GM18505 (cell line): ENCODE data around the gene GLOD5.
"Not testable (repeated sequence)": the region's sequence is repeated elsewhere in the genome, so short reads cannot be mapped to it uniquely, and the experiment has no call there.

Experiments used
- ATAC-seq: cut with Tn5 transposase; IDR thresholded peaks from one replicate; pipeline ENCODE4 v1.9.1; 2021; ENCODE audit not compliant: unreplicated experiment
- POLR2A ChIP-seq: IDR thresholded peaks from 4 replicates; pipeline ENCODE4 v1.6.1; 2011; ENCODE audit warnings: borderline replicate concordance; ENCODE audit not compliant: insufficient read depth, insufficient read length; ENCODE audit errors: extremely low read depth

Gene GLOD5

GRCh38 chrX:48816014-48816810, 54.7 kb downstream of the GLOD5 start:
- TF ChIP-seq POLR2A = no peak
- ATAC-seq = no peak

DNA sequence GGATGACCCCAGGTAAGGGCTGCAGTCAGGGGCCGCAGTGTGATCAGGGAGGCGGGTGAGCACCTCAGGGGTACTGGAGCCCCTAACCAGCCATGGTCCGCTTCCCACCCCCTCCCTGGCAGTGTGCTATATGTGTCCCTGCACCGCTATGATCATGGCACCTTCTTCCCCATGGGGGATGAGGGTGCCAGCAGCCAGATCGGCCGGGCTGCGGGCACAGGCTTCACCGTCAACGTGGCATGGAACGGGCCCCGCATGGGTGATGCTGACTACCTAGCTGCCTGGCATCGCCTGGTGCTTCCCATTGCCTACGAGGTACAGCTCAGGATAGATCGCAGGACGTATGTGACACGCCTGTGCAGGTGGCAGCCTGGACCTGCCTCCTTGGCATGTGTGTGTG, 56.6 kb downstream of the GLOD5 start:
- no peak for ATAC-seq
- TF ChIP-seq POLR2A = no peak

GRCh38 chrX:48818866-48819265, 57.3 kb downstream of the GLOD5 start:
- ATAC-seq = no peak

DNA sequence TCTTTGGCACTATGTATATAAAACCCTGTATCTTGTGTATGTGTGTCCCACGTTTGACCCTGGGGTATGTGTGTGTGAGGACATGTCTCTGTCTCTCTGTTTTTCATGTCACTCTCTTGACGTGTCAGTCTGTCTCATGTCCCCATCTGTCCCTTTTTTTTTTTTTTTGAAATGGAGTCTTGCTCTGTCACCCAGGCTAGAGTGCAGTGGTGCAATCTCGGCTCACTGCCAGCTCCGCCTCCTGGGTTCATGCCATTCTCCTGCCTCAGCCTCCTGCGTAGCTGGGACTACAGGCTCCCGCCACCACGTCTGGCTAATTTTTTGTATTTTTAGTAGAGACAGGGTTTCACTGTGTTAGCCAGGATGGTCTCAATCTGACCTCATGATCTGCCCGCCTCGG, 57.8 kb downstream of the GLOD5 start:
- not testable (repeated sequence) for ATAC-seq

More at GRCh38 chrX:48818866-48819265, 57.3 kb downstream of the GLOD5 start:
- TF ChIP-seq POLR2A = no peak

DNA sequence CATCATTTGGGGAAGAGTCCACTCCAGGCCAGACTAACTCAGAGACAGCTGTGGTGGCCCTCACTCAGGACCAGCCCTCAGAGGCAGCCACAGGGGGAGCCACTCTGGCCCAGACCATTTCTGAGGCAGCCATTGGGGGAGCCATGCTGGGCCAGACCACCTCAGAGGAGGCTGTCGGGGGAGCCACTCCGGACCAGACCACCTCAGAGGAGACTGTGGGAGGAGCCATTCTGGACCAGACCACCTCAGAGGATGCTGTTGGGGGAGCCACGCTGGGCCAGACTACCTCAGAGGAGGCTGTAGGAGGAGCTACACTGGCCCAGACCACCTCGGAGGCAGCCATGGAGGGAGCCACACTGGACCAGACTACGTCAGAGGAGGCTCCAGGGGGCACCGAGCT, 61.5 kb downstream of the GLOD5 start:
- no peak for ATAC-seq
- no peak for TF ChIP-seq POLR2A
